Mesendoderm (in vitro differentiated cells): Measurements from ENCODE around the gene GCNA.

Experiments used
- DNase-seq: peaks from one replicate; pipeline ENCODE4 v3.0.0; 2013
- H2AK5ac ChIP-seq: 2 replicates; pipeline ENCODE4 v1.6.1; 2013; ENCODE audit warnings: low read length, inconsistent platforms
- H2BK120ac ChIP-seq: 2 replicates; pipeline ENCODE4 v1.6.1; 2013; ENCODE audit warnings: low read depth, mild to moderate bottlenecking, low read length, moderate library complexity, mixed read lengths
- H2BK15ac ChIP-seq: replicated peaks from 2 replicates; pipeline ENCODE4 v1.6.1; 2013; ENCODE audit warnings: low read depth, mild to moderate bottlenecking, moderate library complexity
- H2BK5ac ChIP-seq: 2 replicates; pipeline ENCODE4 v1.6.1; 2013; ENCODE audit warnings: low read length, inconsistent platforms
- H3K18ac ChIP-seq: 2 replicates; pipeline ENCODE4 v1.6.1; 2013; ENCODE audit warnings: mild to moderate bottlenecking, low read length, mixed read lengths
- H3K23ac ChIP-seq: one replicate; pipeline ENCODE4 v1.6.1; 2013; ENCODE audit warnings: low read length
- H3K27ac ChIP-seq: 2 replicates; pipeline ENCODE4 v1.5.1; 2013; ENCODE audit warnings: low read depth, mild to moderate bottlenecking, inconsistent platforms, low read length, moderate library complexity
- H3K27me3 ChIP-seq: 2 replicates; pipeline ENCODE4 v1.6.1; 2013; ENCODE audit warnings: low read length, control low read depth, mild to moderate bottlenecking, inconsistent platforms; ENCODE audit not compliant: insufficient read depth, poor library complexity
- H3K36me3 ChIP-seq: 2 replicates; pipeline ENCODE4 v1.6.1; 2013; ENCODE audit warnings: low read length, inconsistent platforms; ENCODE audit not compliant: control insufficient read depth, insufficient read depth
- H3K4ac ChIP-seq: one replicate; pipeline ENCODE4 v1.6.1; 2013; ENCODE audit warnings: low read depth, mild to moderate bottlenecking, low read length, moderate library complexity
- H3K4me1 ChIP-seq: 2 replicates; pipeline ENCODE4 v1.6.1; 2013; ENCODE audit warnings: low read depth, low read length, inconsistent platforms; ENCODE audit not compliant: control insufficient read depth
- H3K4me2 ChIP-seq: 2 replicates; pipeline ENCODE4 v1.6.1; 2013; ENCODE audit warnings: low read length
- H3K4me3 ChIP-seq: 2 replicates; pipeline ENCODE4 v1.5.1; 2013; ENCODE audit warnings: mild to moderate bottlenecking, low read length
- H3K56ac ChIP-seq: one replicate; pipeline ENCODE4 v1.6.1; 2013; ENCODE audit warnings: low read length
- H3K79me1 ChIP-seq: 2 replicates; pipeline ENCODE4 v1.6.1; 2013; ENCODE audit warnings: low read length, inconsistent platforms
- H3K79me2 ChIP-seq: 2 replicates; pipeline ENCODE4 v1.6.1; 2013; ENCODE audit warnings: mild to moderate bottlenecking, low read length; ENCODE audit not compliant: control insufficient read depth, insufficient read depth
- H3K9ac ChIP-seq: 2 replicates; pipeline ENCODE4 v1.6.1; 2013; ENCODE audit warnings: low read length, inconsistent platforms
- H4K5ac ChIP-seq: one replicate; pipeline ENCODE4 v1.6.1; 2013; ENCODE audit warnings: low read length
- H4K8ac ChIP-seq: one replicate; pipeline ENCODE4 v1.6.1; 2013; ENCODE audit warnings: low read depth, mild to moderate bottlenecking, control low read depth, low read length, moderate library complexity
- WGBS: extraction: QIAGEN DNeasy Blood & Tissue Kit; methylation state at CpG from one replicate; pipeline ENCODE4 v1.1.7; 2013; ENCODE audit warnings: low lambda C conversion rate, missing lambda C conversion rate; ENCODE audit not compliant: insufficient coverage; ENCODE audit errors: extremely low coverage; 5-methylcytosine and 5-hydroxymethylcytosine counted together

GCNA gene

GRCh38 chrX:71604141-71604540, 25.9 kb downstream of the GCNA start:
- Histone ChIP-seq H3K27me3 (no peaks in the 10 kb centered on the region), H3K4me3 (no peak overlapping the region), H2AK5ac (no peak overlapping the region), H3K79me2 (no peaks in the 10 kb centered on the region), H3K9ac (no peak overlapping the region), H2BK15ac (no peak overlapping the region), H3K79me1 (no peaks in the 10 kb centered on the region), H4K5ac (no peak overlapping the region), H3K56ac (no peak overlapping the region), H3K27ac (no peak overlapping the region), H3K4me1 (no peaks in the 10 kb centered on the region), H4K8ac (no peak overlapping the region), H3K4me2 (no peak overlapping the region), H3K23ac (no peak overlapping the region), H3K18ac (no peak overlapping the region), H3K4ac (no peak overlapping the region), H2BK120ac (no peak overlapping the region), H2BK5ac (no peak overlapping the region), H3K36me3 (no peaks in the 10 kb centered on the region)
- no CpG with 5 or more reads among the region's 10 CpGs for WGBS
- peak; percentile 10 for DNase-seq

GRCh38 chrX:71604796-71605568, 26.7 kb downstream of the GCNA start:
- Histone ChIP-seq H2BK120ac (no peak overlapping the region), H3K79me2 (no peaks in the 10 kb centered on the region), H3K4me2 (no peak overlapping the region), H2BK5ac (no peak overlapping the region), H3K4me1 (no peaks in the 10 kb centered on the region), H4K8ac (no peak overlapping the region), H3K27ac (no peak overlapping the region), H2AK5ac (no peak overlapping the region), H3K18ac (no peak overlapping the region), H3K36me3 (no peaks in the 10 kb centered on the region), H3K4me3 (no peak overlapping the region), H3K27me3 (no peaks in the 10 kb centered on the region), H3K9ac (no peak overlapping the region), H4K5ac (no peak overlapping the region), H3K56ac (no peak overlapping the region), H3K4ac (no peak overlapping the region), H3K79me1 (no peaks in the 10 kb centered on the region), H2BK15ac (no peak overlapping the region), H3K23ac (no peak overlapping the region)
- DNase-seq = no peak
- no CpG with 5 or more reads among the region's 8 CpGs for WGBS

GRCh38 chrX:71606536-71607216, 28.4 kb downstream of the GCNA start:
- Histone ChIP-seq H3K4me1 (no peaks in the 10 kb centered on the region), H2AK5ac (no peak overlapping the region), H3K27me3 (no peaks in the 10 kb centered on the region), H3K4me3 (no peak overlapping the region), H3K18ac (no peak overlapping the region), H2BK5ac (no peak overlapping the region), H2BK120ac (no peak overlapping the region), H3K79me2 (no peaks in the 10 kb centered on the region), H3K9ac (no peak overlapping the region), H3K27ac (no peak overlapping the region), H2BK15ac (no peak overlapping the region), H3K36me3 (no peaks in the 10 kb centered on the region), H4K5ac (no peak overlapping the region), H3K4me2 (no peak overlapping the region), H3K23ac (no peak overlapping the region), H3K4ac (no peak overlapping the region), H3K56ac (no peak overlapping the region), H3K79me1 (no peaks in the 10 kb centered on the region), H4K8ac (no peak overlapping the region)
- WGBS = no CpG with 5 or more reads among the region's 9 CpGs
- no peak for DNase-seq

- H3K23ac ChIP-seq = no peak overlapping the region
Measured at GRCh38 chrX:71607488-71607887, 29.3 kb downstream of the GCNA start.

GRCh38 chrX:71609095-71609750, 31.0 kb downstream of the GCNA start:
- WGBS = no CpG with 5 or more reads among the region's 3 CpGs
- no peaks in the 10 kb centered on the region for H3K36me3 ChIP-seq

More at GRCh38 chrX:71607488-71607887, 29.3 kb downstream of the GCNA start:
- Histone ChIP-seq H3K4me2 (no peak overlapping the region), H3K4ac (no peak overlapping the region), H3K18ac (no peak overlapping the region), H3K36me3 (no peaks in the 10 kb centered on the region), H2BK15ac (no peak overlapping the region), H3K79me1 (no peaks in the 10 kb centered on the region), H3K4me1 (no peaks in the 10 kb centered on the region), H3K9ac (no peak overlapping the region), H2AK5ac (no peak overlapping the region), H3K56ac (no peak overlapping the region), H4K5ac (no peak overlapping the region), H2BK5ac (no peak overlapping the region), H3K27me3 (no peaks in the 10 kb centered on the region), H3K79me2 (no peaks in the 10 kb centered on the region), H2BK120ac (no peak overlapping the region), H4K8ac (no peak overlapping the region), H3K27ac (no peak overlapping the region), H3K4me3 (no peak overlapping the region)
- DNase-seq = no peak
- no CpG with 5 or more reads among the region's 2 CpGs for WGBS

More at GRCh38 chrX:71609095-71609750, 31.0 kb downstream of the GCNA start:
- no peak overlapping the region for H4K8ac ChIP-seq
- H3K4me1 ChIP-seq = no peaks in the 10 kb centered on the region
- H3K79me2 ChIP-seq = no peaks in the 10 kb centered on the region
- no peak overlapping the region for H3K27ac ChIP-seq
- no peak overlapping the region for H3K9ac ChIP-seq
- H3K79me1 ChIP-seq = no peaks in the 10 kb centered on the region
- no peak overlapping the region for H4K5ac ChIP-seq
- no peak overlapping the region for H3K18ac ChIP-seq
- no peak overlapping the region for H3K23ac ChIP-seq
- H2BK120ac ChIP-seq = no peak overlapping the region
- no peak overlapping the region for H2BK15ac ChIP-seq
- no peak overlapping the region for H3K4me3 ChIP-seq
- no peak overlapping the region for H2AK5ac ChIP-seq
- no peak overlapping the region for H2BK5ac ChIP-seq
- H3K27me3 ChIP-seq = no peaks in the 10 kb centered on the region
- no peak overlapping the region for H3K56ac ChIP-seq
- H3K4me2 ChIP-seq = no peak overlapping the region
- DNase-seq = no peak
- H3K4ac ChIP-seq = no peak overlapping the region
